ENCODE data around the gene VPS52.
A peak's percentile ranks its signal among the peaks of the same experiment; 100 is the strongest.

The VPS52 gene

DNA sequence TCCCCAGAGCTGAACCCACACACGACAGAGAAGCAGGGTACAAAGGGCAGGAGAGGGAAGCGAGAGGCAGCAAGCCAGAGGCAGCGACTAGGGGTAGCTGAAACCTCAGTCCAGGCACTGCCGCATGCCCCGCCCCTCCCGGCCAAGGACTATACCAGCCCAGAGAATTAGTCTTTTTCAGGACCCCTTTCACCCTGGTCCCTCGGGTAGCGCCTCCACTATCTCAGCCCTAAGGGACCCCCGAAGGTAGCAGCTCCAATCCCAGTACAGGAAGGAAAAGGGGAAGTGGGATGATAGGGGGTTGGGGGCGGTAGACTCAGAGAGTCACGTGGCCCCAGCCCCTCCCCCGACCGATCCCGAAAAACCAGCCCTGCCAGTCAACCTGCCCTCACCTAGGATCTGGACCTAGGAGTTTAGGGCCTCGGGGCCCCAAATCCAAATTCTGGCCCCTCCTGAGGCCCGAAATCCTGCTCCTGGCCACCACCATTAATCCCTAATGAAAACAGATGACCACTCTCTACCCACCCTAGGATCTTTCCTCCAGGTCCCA, 25.8 kb upstream of the VPS52 start:
- H3K4me3 ChIP-seq (ENCODE audit: low read length): peak overlapping the region; percentile 30
- H3K9me3 ChIP-seq (ENCODE audit: low read length): no peaks in the 10 kb centered on the region
- peaks cover 10% of the 10 kb centered on the region for H3K4me1 ChIP-seq (ENCODE audit: insufficient read depth, low read length)
- peaks cover 13% of the 10 kb centered on the region for H3K36me3 ChIP-seq (ENCODE audit: insufficient read depth, low read length)
- H3K27me3 ChIP-seq (ENCODE audit: insufficient read depth, low read length): no peaks in the 10 kb centered on the region
- H2AFZ ChIP-seq (ENCODE audit: low read depth, low read length): no peak overlapping the region

GRCh38 chr6:33296797-33297405, 25.2 kb upstream of the VPS52 start:
- no peak overlapping the region for H3K4me3 ChIP-seq (ENCODE audit: low read length)
- no peak overlapping the region for H2AFZ ChIP-seq (ENCODE audit: low read depth, low read length)
- H3K27me3 ChIP-seq (ENCODE audit: insufficient read depth, low read length): no peaks in the 10 kb centered on the region
- no peaks in the 10 kb centered on the region for H3K9me3 ChIP-seq (ENCODE audit: low read length)
- H3K4me1 ChIP-seq (ENCODE audit: insufficient read depth, low read length): peaks cover 10% of the 10 kb centered on the region
- peaks cover 18% of the 10 kb centered on the region for H3K36me3 ChIP-seq (ENCODE audit: insufficient read depth, low read length)

DNA sequence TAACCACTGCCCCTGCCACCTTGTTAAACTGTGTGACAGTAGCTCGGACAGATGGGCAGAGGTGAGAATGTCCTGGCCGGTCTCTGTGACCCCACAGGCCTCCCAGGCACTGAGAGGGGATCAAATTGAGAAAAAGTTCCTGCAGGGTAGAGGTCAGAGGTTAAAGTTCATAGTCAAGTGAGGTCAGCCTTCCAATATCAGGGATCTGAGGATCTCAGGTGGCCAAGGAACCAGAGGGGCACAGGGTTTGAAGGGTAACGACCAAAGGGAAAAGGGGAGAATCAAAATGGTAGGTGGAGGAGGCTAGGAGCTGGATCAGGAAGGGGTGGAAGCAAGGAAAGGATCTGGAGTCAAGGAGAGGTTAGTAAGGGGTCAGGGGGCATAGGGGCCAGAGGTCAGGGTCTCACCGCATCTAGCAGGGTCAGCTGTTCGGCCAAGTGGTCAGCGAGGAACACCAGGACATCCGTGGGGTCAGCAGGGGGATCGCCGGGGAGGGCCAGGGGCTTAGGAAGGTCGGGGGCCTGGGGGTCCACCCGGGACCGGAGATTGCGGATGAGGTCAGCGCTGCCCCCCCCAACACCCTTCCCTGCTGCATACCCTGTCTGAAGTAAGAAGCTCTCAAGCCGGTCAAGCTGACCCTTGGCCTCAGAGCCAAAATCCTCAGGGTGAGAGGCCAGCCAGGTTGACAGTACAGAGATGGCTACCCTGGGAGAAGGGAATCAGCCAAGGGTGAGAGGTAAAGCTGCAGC, 24.1 kb upstream of the VPS52 start:
- Histone ChIP-seq H2AFZ (ENCODE audit: low read depth, low read length) (no peak overlapping the region), H3K4me1 (ENCODE audit: insufficient read depth, low read length) (peaks cover 12% of the 10 kb centered on the region), H3K4me3 (ENCODE audit: low read length) (no peak overlapping the region), H3K9me3 (ENCODE audit: low read length) (no peaks in the 10 kb centered on the region), H3K27me3 (ENCODE audit: insufficient read depth, low read length) (no peaks in the 10 kb centered on the region), H3K36me3 (ENCODE audit: insufficient read depth, low read length) (peaks cover 25% of the 10 kb centered on the region)

DNA sequence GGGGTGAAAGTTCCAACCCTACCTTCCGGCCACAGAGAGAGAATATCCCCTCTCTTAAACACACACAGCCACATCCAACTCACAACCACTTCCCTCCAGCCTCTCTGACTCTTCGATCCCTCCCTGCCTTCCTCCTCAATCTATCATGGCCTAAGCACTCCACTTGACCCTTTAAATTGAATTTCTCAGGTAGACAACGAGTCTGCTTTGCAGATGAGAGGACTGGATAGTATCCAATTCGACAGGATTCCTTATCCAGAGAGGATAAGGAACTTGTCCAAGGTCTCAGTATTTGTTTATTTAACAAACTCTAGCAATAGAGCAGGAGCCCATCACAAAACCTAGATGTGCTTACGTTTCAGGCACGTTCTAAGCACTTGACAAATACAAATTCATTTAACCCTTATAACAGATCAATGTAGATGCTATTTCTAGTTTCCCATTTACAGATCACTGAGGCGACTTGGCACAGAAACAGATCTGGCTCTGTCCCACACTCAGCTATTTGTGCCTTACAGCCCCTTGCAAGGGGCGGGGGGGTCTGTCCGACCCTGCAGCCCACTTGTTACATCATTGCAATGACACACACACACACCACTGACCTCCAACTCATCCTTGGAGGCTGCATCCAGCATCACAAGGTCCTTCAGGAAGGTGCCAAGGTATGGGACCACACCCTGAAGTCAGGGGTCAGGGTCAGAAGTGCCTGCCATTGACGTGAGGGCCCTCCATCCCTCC, 22.6 kb upstream of the VPS52 start:
- Histone ChIP-seq H3K4me1 (ENCODE audit: insufficient read depth, low read length) (peaks cover 23% of the 10 kb centered on the region), H3K9me3 (ENCODE audit: low read length) (no peaks in the 10 kb centered on the region), H3K4me3 (ENCODE audit: low read length) (no peak overlapping the region), H2AFZ (ENCODE audit: low read depth, low read length) (no peak overlapping the region), H3K27me3 (ENCODE audit: insufficient read depth, low read length) (no peaks in the 10 kb centered on the region), H3K36me3 (ENCODE audit: insufficient read depth, low read length) (peaks cover 25% of the 10 kb centered on the region)

DNA sequence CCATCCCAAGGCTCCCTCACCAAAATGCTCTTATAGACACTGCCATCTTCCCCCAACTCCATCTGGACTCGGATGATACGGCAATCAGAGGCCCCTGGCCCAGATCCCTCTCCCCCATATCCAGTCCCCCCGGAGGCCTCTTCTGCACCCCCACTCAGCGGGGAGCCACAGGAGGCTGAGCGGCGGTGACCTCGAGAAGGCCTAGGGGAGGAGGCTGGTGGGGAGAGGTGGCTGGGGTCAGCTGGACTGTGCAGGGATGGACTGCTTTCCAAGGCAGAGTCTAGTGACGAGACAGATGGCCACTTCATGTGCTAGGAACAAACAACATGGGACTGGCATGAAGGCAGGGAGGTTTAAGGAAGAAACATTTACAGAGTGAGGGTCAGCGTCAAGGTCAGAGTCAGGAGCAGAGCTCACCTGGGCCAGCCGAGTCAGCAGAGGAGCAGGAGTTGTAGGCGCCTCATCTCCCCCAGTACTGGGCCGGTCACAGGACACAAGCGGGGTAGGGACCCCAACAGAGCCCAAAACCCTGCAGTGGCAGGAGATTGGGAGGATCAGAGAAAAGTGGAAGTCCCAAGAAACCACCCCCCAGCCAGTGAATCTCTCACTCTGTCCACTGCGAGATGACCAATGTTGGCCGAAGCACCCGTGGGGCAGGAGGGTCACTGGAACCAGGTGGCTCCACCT, 21.5 kb upstream of the VPS52 start:
- Histone ChIP-seq H3K36me3 (ENCODE audit: insufficient read depth, low read length) (peaks cover 25% of the 10 kb centered on the region), H3K27me3 (ENCODE audit: insufficient read depth, low read length) (no peaks in the 10 kb centered on the region), H3K9me3 (ENCODE audit: low read length) (no peaks in the 10 kb centered on the region), H3K4me3 (ENCODE audit: low read length) (no peak overlapping the region), H2AFZ (ENCODE audit: low read depth, low read length) (no peak overlapping the region), H3K4me1 (ENCODE audit: insufficient read depth, low read length) (peaks cover 25% of the 10 kb centered on the region)

- H2AFZ ChIP-seq (ENCODE audit: low read depth, low read length): no peak overlapping the region
- no peaks in the 10 kb centered on the region for H3K9me3 ChIP-seq (ENCODE audit: low read length)
- H3K27me3 ChIP-seq (ENCODE audit: insufficient read depth, low read length): no peaks in the 10 kb centered on the region
- peak overlapping the region; percentile 96 for H3K4me3 ChIP-seq (ENCODE audit: low read length)
- peaks cover 20% of the 10 kb centered on the region for H3K4me1 ChIP-seq (ENCODE audit: insufficient read depth, low read length)
- H3K36me3 ChIP-seq (ENCODE audit: insufficient read depth, low read length): peaks cover 36% of the 10 kb centered on the region
These were observed 18.8 kb upstream of the VPS52 start for GRCh38 chr6:33290459-33290858.

- H3K9me3 ChIP-seq (ENCODE audit: low read length): no peaks in the 10 kb centered on the region
- no peaks in the 10 kb centered on the region for H3K27me3 ChIP-seq (ENCODE audit: insufficient read depth, low read length)
- H2AFZ ChIP-seq (ENCODE audit: low read depth, low read length): peak overlapping the region; percentile 89
- peaks cover 20% of the 10 kb centered on the region for H3K4me1 ChIP-seq (ENCODE audit: insufficient read depth, low read length)
- H3K36me3 ChIP-seq (ENCODE audit: insufficient read depth, low read length): peaks cover 36% of the 10 kb centered on the region
- peak overlapping the region; percentile 96 for H3K4me3 ChIP-seq (ENCODE audit: low read length)
These were observed 18.2 kb upstream of the VPS52 start for GRCh38 chr6:33289784-33290315.

DNA sequence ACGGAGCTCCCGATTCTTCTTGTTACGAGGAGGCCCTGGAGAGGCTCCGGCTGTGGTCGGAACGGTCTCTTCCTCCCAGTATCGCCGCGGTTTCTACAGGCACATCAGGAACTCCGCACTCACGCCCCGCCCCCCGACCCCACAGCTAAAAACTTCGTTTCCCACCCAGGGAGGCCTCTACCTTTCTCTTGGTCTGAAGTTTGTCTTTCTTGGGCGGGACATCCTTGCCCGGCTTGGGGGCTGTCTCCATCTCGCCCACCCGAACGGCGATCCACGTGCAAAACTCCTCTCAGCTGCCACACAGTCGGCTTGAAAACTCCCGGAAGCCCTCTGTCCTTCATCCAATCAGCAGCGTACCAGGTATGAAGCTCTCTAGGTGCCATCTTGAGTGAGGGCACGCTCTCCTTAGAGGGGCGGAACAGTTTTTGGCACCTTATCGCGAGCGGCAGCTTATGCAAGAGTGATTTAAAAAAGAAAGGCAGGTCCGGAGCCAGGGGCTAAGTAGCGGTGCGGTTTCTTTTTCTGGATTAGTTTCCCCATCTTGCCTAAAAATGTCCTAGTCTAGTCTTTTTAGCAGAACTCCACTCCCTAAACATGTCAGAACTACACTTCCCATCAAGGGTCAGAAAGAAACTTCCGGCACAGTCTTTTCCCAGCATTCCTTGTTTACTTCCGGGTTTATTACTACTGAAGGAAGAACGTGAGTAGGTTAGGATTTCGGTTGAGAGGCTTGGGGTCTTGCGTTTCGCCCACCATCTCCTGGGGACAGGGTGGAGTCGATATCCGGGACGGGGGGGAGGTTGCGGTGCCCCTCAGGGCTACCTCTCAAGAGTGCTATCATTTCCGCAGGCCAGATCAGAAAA, 17.5 kb upstream of the VPS52 start, which contains the start of the genes PFDN6 and WDR46:
PFDN6 (plus strand) TSS at position 681 of the 863 bp plus-strand sequence. CDS start 256 bp downstream, outside the sequence.
WDR46 (minus strand) TSS at position 319 of the 863 bp plus-strand sequence; CDS start at position 250, 69 bp downstream.
- Histone ChIP-seq H2AFZ (ENCODE audit: low read depth, low read length) (peak within 1 kb of the TSS; percentile 89), H3K27me3 (ENCODE audit: insufficient read depth, low read length) (no peaks in the 10 kb centered on the region), H3K4me3 (ENCODE audit: low read length) (peak within 1 kb of the TSS; percentile 96), H3K4me1 (ENCODE audit: insufficient read depth, low read length) (peaks cover 20% of the 10 kb centered on the region), H3K9me3 (ENCODE audit: low read length) (no peaks in the 10 kb centered on the region), H3K36me3 (ENCODE audit: insufficient read depth, low read length) (peaks cover 38% of the 10 kb centered on the region)

DNA sequence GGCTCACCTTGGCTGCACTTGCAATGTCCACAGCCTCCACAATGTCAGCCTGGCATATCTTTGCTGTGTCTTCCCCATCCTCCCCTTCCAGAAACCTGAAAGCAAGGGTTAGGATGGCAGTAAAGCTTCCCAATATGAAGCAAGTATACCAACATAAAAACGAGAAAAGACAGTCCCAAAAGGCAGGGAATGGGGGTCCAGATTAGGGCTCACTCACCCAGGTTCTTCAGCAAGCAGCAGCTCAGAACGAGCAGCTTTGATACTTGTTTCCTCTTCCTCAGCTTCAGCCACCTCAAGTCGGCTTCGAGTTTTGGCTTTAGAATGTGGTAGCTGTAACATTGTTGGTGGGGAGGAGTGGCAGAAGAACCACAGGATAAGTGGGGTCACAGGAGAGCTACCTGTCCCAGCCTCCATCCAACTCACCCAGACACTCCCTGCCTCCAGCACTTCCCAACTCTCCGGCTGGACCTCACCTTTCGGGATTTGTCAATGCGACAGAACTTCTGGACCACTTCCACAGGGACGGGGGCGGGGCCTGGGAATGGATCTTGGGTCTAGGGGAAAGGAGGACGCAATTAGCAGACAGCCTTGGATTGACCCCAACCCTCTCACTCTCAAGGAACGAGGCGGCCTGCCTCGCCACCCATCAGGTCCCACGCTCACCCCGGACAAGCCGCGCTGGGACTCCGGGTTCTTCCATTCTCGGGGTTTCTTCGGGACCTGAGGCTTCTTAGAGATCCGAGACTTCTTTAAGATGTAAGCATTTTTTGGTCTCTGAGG, 16.7 kb upstream of the VPS52 start:
- Histone ChIP-seq H3K27me3 (ENCODE audit: insufficient read depth, low read length) (no peaks in the 10 kb centered on the region), H3K9me3 (ENCODE audit: low read length) (no peaks in the 10 kb centered on the region), H3K36me3 (ENCODE audit: insufficient read depth, low read length) (peaks cover 36% of the 10 kb centered on the region), H3K4me1 (ENCODE audit: insufficient read depth, low read length) (peaks cover 20% of the 10 kb centered on the region), H2AFZ (ENCODE audit: low read depth, low read length) (peak overlapping the region; percentile 89), H3K4me3 (ENCODE audit: low read length) (peak overlapping the region; percentile 96)

DNA sequence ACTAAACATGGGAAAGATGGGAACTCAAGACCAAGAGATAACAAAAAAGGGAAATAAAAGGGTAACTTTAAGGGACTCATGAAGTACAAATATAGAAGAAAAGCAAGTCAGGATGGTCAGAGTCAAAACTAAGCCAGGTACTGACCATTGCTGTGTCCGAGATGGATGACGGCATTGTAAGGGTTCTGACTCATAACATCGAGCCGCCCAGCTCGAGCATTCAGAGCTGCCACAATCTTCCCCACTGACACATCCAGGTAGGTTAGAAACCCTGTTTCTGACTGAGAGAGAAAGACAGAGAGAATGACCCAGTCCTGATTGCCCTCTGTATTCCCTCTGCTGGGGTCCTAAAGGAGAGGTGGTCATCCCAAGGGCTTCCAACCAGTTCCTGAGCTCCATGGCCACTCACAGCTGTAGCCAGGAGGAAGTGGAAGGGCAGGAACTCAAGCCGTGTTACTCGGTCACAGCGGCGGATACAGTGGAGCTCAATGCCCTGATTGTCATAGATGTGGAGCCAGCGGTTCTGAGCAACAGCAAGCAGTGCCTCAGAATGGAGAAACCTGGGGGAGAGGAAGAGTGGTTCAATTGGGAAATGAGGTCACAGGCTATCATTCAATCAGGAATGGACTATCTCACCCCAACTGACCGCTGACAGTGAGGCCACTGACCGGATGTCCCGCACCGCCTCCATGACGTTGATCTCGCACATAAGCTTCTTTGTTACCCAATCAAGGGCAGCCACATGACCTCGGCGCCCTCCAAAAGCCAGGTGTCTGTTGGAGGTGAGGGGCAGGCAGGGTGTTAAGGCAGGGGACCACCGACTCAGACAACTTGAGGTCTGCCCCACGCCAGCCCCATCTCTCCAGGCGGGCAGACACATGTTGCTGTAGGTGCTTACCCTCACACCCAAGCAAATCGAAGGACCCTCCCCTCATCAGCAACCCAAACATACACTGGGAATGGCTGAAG, 15.6 kb upstream of the VPS52 start:
- peaks cover 20% of the 10 kb centered on the region for H3K4me1 ChIP-seq (ENCODE audit: insufficient read depth, low read length)
- H3K9me3 ChIP-seq (ENCODE audit: low read length): no peaks in the 10 kb centered on the region
- no peak overlapping the region for H2AFZ ChIP-seq (ENCODE audit: low read depth, low read length)
- H3K27me3 ChIP-seq (ENCODE audit: insufficient read depth, low read length): no peaks in the 10 kb centered on the region
- no peak overlapping the region for H3K4me3 ChIP-seq (ENCODE audit: low read length)
- peaks cover 29% of the 10 kb centered on the region for H3K36me3 ChIP-seq (ENCODE audit: insufficient read depth, low read length)

Data from neuron (in vitro differentiated cells).